Kasumi-1 (cell line): ENCODE measurements around the gene SGCB.

Experiments used
- DNase-seq, 2 experiments: peaks; one replicate each; lab custom pipeline; 2025; lab: John Stamatoyannopoulos, UW

The SGCB gene

GRCh38 chr4:52019936-52020657 is 18.0 kb downstream of the SGCB start, which contains the start of gene LRRC66:
TSS of gene LRRC66 (minus strand) at chr4:52020363. CDS start at chr4:52017613, 2,750 bp downstream.
- DNase-seq = peak in 1 of 2 experiments; percentile 26

GRCh38 chr4:52017814-52018213 is 20.3 kb downstream of the SGCB start:
- no peak for DNase-seq

- no peak for DNase-seq
These were observed 21.1 kb downstream of the SGCB start for GRCh38 chr4:52016981-52017380.

- peak; percentile 87 to 95 for DNase-seq
These were observed 22.7 kb downstream of the SGCB start for GRCh38 chr4:52015366-52015765.

- DNase-seq = peak; percentile 91 to 97
These were observed 23.2 kb downstream of the SGCB start for GRCh38 chr4:52014903-52015302.

GRCh38 chr4:52012651-52013050 is 25.4 kb downstream of the SGCB start:
- DNase-seq = no peak

- DNase-seq = no peak
These were observed 27.1 kb downstream of the SGCB start for GRCh38 chr4:52010986-52011385.

- no peak for DNase-seq
These were observed 31.2 kb downstream of the SGCB start for GRCh38 chr4:52006887-52007286.

- no peak for DNase-seq
These were observed 32.4 kb downstream of the SGCB start for GRCh38 chr4:52005604-52006273.

GRCh38 chr4:52004414-52004813 is 33.7 kb downstream of the SGCB start:
- peak; percentile 69 to 70 for DNase-seq

GRCh38 chr4:52001616-52002015 is 36.5 kb downstream of the SGCB start:
- no peak for DNase-seq

- DNase-seq = no peak
These were observed 38.8 kb downstream of the SGCB start for GRCh38 chr4:51999250-51999649.

- no peak for DNase-seq
These were observed 39.3 kb downstream of the SGCB start for GRCh38 chr4:51998837-51999236.

- no peak for DNase-seq
These were observed 40.5 kb downstream of the SGCB start for GRCh38 chr4:51997647-51998046.

- no peak for DNase-seq
These were observed 42.4 kb downstream of the SGCB start for GRCh38 chr4:51995647-51996220.
